Karpas-422 (cell line): Measurements from ENCODE around the gene UBE2E3. TPM values are rescaled to one million over a fixed set of nuclear protein-coding genes. Genes with fewer than 3 reads are reported as not detected.

Source experiments
- DNase-seq: peaks from one replicate; pipeline ENCODE4 v3.0.0-alpha.2; 2015
- H2AFZ ChIP-seq: fragments of 200-600 bp; sonication (generic); 2 replicates; pipeline ENCODE4 v1.6.1; 2014; ENCODE audit warnings: antibody characterized with exemption, low read length, mixed read lengths
- H3K27ac ChIP-seq: fragments of 200-600 bp; sonication (generic); 2 replicates; pipeline ENCODE4 v1.5.1; 2014; ENCODE audit warnings: mild to moderate bottlenecking, low read length, moderate library complexity
- H3K27me3 ChIP-seq: fragments of 200-600 bp; sonication (generic); 2 replicates; pipeline ENCODE4 v1.6.1; 2014; ENCODE audit warnings: low read length, mixed read lengths
- H3K36me3 ChIP-seq: fragments of 200-600 bp; sonication (generic); 2 replicates; pipeline ENCODE4 v1.6.1; 2014; ENCODE audit warnings: low read length, mixed read lengths; ENCODE audit not compliant: insufficient read depth
- H3K4me1 ChIP-seq: fragments of 200-600 bp; sonication (generic); 2 replicates; pipeline ENCODE4 v1.6.1; 2014; ENCODE audit warnings: mild to moderate bottlenecking, low read length, mixed read lengths
- H3K4me2 ChIP-seq: fragments of 200-600 bp; sonication (generic); 2 replicates; pipeline ENCODE4 v1.6.1; 2014; ENCODE audit warnings: low read length, low read depth, mild to moderate bottlenecking; ENCODE audit not compliant: poor library complexity, severe bottlenecking
- H3K4me3 ChIP-seq: fragments of 200-600 bp; sonication (generic); 2 replicates; pipeline ENCODE4 v1.5.1; 2014; ENCODE audit warnings: mild to moderate bottlenecking, antibody characterized with exemption, low read length, mixed read lengths
- H3K79me2 ChIP-seq: fragments of 200-600 bp; sonication (generic); 2 replicates; pipeline ENCODE4 v1.6.1; 2014; ENCODE audit warnings: mild to moderate bottlenecking, low read length, mixed read lengths
- H3K9ac ChIP-seq: fragments of 200-600 bp; sonication (generic); 2 replicates; pipeline ENCODE4 v1.6.0; 2014; ENCODE audit warnings: low read length
- H3K9me2 ChIP-seq: fragments of 200-600 bp; sonication (generic), shearing (Covaris generic); replicated peaks from 2 replicates; pipeline ENCODE4 v1.6.0; 2014; ENCODE audit warnings: mild to moderate bottlenecking, low read length, moderate library complexity; ENCODE audit not compliant: insufficient read depth
- H3K9me3 ChIP-seq: fragments of 300-700, 200-600 bp; sonication (generic); 2 replicates; pipeline ENCODE4 v1.6.1; 2014; ENCODE audit warnings: low read length, mixed read lengths
- H4K20me1 ChIP-seq: fragments of 200-600 bp; sonication (generic); 2 replicates; pipeline ENCODE4 v1.6.1; 2014; ENCODE audit warnings: mild to moderate bottlenecking, antibody characterized with exemption, low read length, low read depth; ENCODE audit not compliant: insufficient read depth
- total RNA-seq: library from RNA; depleted of rRNA; stranded (reverse); fragments of >200 nt; shearing (Covaris generic); gene quantifications from 2 replicates; pipeline ENCODE4 v1.2.3, GENCODE V29; 2014; ENCODE audit warnings: low replicate concordance

UBE2E3 gene
- total RNA-seq, 1 experiment from 2014 or later, result 124 TPM

DNA sequence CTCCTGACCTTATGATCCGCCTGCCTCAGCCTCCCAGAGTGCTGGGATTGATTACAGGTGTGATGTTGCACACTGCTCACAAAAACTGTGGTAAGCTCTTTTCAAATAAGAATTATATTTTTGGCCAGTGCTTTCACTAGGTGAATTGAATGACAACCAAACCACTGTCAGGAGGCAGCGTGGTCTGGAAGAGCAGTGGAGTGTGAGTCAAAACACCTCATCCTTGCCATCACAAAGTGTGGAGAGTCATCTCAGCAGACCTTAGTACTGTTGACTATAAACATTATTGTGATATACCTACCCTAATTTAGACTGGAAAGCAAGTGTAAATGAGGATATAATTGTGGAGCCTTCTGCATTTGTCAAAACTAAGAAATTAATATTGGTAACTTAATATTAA lies 61.3 kb downstream of the UBE2E3 start:
- no peak overlapping the region for H3K9ac ChIP-seq
- no peaks in the 10 kb centered on the region for H3K9me2 ChIP-seq
- no peaks in the 10 kb centered on the region for H3K4me1 ChIP-seq
- no peaks in the 10 kb centered on the region for H3K9me3 ChIP-seq
- no peak overlapping the region for H2AFZ ChIP-seq
- no peaks in the 10 kb centered on the region for H4K20me1 ChIP-seq
- H3K36me3 ChIP-seq, result no peaks in the 10 kb centered on the region
- H3K27me3 ChIP-seq, result no peaks in the 10 kb centered on the region
- no peak overlapping the region for H3K27ac ChIP-seq
- H3K79me2 ChIP-seq, result peaks cover 74% of the 10 kb centered on the region
- H3K4me2 ChIP-seq, result no peak overlapping the region
- no peak for DNase-seq
- no peak overlapping the region for H3K4me3 ChIP-seq

DNA sequence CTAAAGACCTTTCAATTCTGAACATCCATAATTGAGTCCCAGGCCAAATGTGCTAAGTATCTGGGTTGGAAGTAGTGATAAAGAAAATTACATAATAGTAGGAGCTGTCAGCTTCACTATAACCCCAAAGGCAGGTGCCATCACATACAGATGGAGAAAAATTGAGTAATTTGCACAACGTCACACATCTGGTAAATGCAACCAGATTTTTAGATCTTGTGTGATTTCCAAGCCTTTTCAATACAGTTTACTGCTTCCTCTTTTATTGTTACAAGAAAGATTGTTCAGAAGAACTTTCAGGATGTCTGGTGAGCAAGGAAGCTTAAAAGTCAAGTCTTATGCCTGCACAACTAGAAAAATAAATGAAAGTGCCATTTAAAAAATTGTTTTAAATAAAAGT lies 62.3 kb downstream of the UBE2E3 start:
- H3K9me3 ChIP-seq, result no peaks in the 10 kb centered on the region
- DNase-seq, result no peak
- no peaks in the 10 kb centered on the region for H3K4me1 ChIP-seq
- no peak overlapping the region for H3K4me3 ChIP-seq
- no peaks in the 10 kb centered on the region for H4K20me1 ChIP-seq
- H2AFZ ChIP-seq, result no peak overlapping the region
- peaks cover 73% of the 10 kb centered on the region for H3K79me2 ChIP-seq
- no peak overlapping the region for H3K4me2 ChIP-seq
- no peak overlapping the region for H3K27ac ChIP-seq
- no peaks in the 10 kb centered on the region for H3K36me3 ChIP-seq
- no peak overlapping the region for H3K9ac ChIP-seq
- H3K9me2 ChIP-seq, result no peaks in the 10 kb centered on the region
- no peaks in the 10 kb centered on the region for H3K27me3 ChIP-seq

DNA sequence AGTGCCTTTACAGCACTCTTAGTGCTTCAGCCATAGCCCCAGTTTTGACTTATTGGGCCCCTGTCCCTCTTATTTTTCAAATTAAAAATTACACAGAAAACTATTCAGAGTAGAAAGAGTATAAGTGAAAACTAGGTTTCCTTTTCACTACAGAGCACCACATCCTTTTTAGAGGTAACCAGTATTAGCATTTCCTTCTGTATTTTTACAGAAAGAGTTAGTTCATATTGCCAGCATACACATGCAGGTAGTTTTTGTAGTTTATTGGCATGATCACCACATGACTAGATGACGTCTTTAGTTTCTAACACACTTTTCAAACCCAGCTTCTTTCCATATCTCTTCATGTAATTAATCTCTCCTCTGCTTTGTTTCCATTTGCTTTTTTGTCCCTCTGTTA lies 66.4 kb downstream of the UBE2E3 start:
- no peak overlapping the region for H3K27ac ChIP-seq
- H3K4me2 ChIP-seq, result no peak overlapping the region
- peaks cover 77% of the 10 kb centered on the region for H3K79me2 ChIP-seq
- H3K4me1 ChIP-seq, result no peaks in the 10 kb centered on the region
- H3K9me3 ChIP-seq, result no peaks in the 10 kb centered on the region
- no peak overlapping the region for H3K4me3 ChIP-seq
- H3K36me3 ChIP-seq, result no peaks in the 10 kb centered on the region
- H3K9me2 ChIP-seq, result no peaks in the 10 kb centered on the region
- no peak overlapping the region for H3K9ac ChIP-seq
- DNase-seq, result no peak
- no peaks in the 10 kb centered on the region for H4K20me1 ChIP-seq
- H3K27me3 ChIP-seq, result no peaks in the 10 kb centered on the region
- no peak overlapping the region for H2AFZ ChIP-seq

DNA sequence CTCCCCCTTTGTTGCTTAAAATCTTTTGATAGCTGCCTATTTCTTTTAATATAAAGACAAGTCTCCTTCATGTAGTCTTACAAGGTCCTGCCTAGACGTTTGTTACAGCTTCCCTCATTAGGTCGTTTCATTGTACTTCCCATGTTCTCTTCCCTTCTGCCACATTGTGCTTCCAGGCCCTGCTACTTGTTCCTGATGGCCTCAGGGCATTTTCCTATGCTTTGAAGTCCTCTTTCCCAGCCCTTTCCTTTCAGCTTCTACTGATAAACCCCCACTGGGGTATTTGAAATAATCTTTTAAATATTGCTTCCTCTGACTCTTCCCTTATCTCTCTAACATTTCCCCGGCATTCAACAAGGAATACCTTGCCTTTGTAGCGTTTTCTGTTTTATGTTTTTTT lies 67.4 kb downstream of the UBE2E3 start:
- Histone ChIP-seq H3K4me1 (no peaks in the 10 kb centered on the region), H3K36me3 (no peaks in the 10 kb centered on the region), H2AFZ (no peak overlapping the region)

DNA sequence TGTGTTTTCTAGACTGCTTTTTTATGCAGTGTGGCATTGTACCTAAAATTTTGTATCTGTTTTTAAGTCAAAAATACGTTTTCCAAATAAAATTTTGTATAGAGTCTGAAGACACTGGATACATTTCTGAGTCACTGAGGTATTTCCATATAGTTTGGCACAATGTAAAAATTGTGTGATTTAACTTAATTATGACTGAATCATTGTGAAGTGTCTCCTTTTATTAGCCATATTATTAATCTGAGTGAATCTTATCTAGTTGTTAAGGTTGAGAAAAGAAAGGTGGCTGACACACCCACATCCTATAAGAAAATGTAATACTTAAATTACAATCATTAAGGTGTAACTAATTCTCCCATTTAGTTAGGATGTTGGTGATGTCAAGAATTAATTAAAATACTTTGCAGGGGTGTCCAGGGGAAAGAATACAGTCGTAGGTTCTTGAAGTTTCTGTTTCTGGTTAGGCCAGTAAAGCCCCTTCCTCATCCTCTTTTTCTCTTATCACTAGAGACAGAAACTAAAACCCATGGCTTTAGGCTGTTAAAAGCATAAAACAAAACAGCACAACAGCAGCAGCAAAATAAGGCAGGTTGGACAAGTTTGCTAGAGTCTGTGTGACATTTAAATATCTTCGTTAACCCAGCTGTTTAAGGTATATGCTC lies 71.6 kb downstream of the UBE2E3 start:
- no peak overlapping the region for H3K4me3 ChIP-seq
- H2AFZ ChIP-seq, result no peak overlapping the region
- H4K20me1 ChIP-seq, result no peaks in the 10 kb centered on the region
- H3K4me2 ChIP-seq, result no peak overlapping the region
- no peaks in the 10 kb centered on the region for H3K27me3 ChIP-seq
- H3K79me2 ChIP-seq, result peaks cover 71% of the 10 kb centered on the region
- no peaks in the 10 kb centered on the region for H3K36me3 ChIP-seq
- DNase-seq, result no peak
- no peak overlapping the region for H3K27ac ChIP-seq
- no peaks in the 10 kb centered on the region for H3K9me2 ChIP-seq
- no peaks in the 10 kb centered on the region for H3K9me3 ChIP-seq
- no peaks in the 10 kb centered on the region for H3K4me1 ChIP-seq
- H3K9ac ChIP-seq, result no peak overlapping the region

More for the DNA sequence above, 67.4 kb downstream of the UBE2E3 start:
- H3K9me2 ChIP-seq, result no peaks in the 10 kb centered on the region
- peaks cover 78% of the 10 kb centered on the region for H3K79me2 ChIP-seq
- H3K9me3 ChIP-seq, result no peaks in the 10 kb centered on the region
- no peaks in the 10 kb centered on the region for H3K27me3 ChIP-seq
- H3K9ac ChIP-seq, result no peak overlapping the region
- H3K27ac ChIP-seq, result no peak overlapping the region
- no peak overlapping the region for H3K4me3 ChIP-seq
- H3K4me2 ChIP-seq, result no peak overlapping the region
- no peak for DNase-seq
- H4K20me1 ChIP-seq, result no peaks in the 10 kb centered on the region

DNA sequence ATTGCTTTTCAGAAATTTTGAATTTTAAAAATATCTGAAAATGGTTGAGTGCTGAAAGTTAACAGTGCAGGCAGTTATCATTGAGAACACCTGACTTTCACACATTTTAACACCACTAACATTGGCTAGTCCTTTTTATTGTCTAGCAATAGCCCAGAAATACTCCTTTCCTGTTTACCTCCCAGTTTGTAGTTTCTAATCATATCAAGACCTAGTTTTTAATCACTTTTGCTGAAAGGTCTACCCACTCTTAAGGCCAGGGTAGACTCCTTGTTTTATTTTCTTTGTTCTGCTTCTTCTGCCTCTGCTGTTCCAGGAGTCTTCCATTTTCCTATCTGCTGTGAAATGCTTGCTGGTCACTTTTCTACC lies 72.1 kb downstream of the UBE2E3 start:
- H3K27ac ChIP-seq, result no peak overlapping the region
- no peaks in the 10 kb centered on the region for H3K4me1 ChIP-seq
- H3K36me3 ChIP-seq, result no peaks in the 10 kb centered on the region
- no peaks in the 10 kb centered on the region for H3K9me2 ChIP-seq
- DNase-seq, result no peak
- no peak overlapping the region for H2AFZ ChIP-seq
- H3K79me2 ChIP-seq, result peaks cover 68% of the 10 kb centered on the region
- no peak overlapping the region for H3K4me2 ChIP-seq
- no peaks in the 10 kb centered on the region for H4K20me1 ChIP-seq
- no peaks in the 10 kb centered on the region for H3K27me3 ChIP-seq
- H3K9me3 ChIP-seq, result no peaks in the 10 kb centered on the region
- H3K9ac ChIP-seq, result no peak overlapping the region
- no peak overlapping the region for H3K4me3 ChIP-seq

DNA sequence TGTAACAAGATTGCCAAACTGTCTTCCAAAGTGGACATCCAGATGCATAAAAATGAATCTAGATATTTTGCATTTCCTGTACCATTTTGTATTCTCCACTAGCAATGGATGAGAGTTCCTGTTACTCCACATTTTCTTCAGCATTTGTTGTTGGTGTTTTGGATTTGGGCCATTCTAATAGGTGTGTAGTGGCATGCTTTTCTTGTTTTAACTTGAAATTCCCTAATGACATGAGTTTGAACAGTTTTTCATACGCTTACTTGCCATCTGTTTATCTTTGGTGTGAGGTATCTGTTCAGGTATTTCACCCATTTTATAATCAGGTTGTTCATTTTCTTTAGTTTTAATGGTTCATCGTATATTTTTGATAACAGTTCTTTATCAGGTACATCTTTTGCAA lies 73.9 kb downstream of the UBE2E3 start:
- Histone ChIP-seq H3K36me3 (no peaks in the 10 kb centered on the region), H3K9ac (no peak overlapping the region), H3K9me3 (no peaks in the 10 kb centered on the region), H3K4me1 (no peaks in the 10 kb centered on the region), H4K20me1 (no peaks in the 10 kb centered on the region), H3K27me3 (no peaks in the 10 kb centered on the region), H3K4me3 (no peak overlapping the region), H3K4me2 (no peak overlapping the region), H2AFZ (no peak overlapping the region), H3K79me2 (peaks cover 53% of the 10 kb centered on the region), H3K9me2 (no peaks in the 10 kb centered on the region), H3K27ac (no peak overlapping the region)
- no peak for DNase-seq

DNA sequence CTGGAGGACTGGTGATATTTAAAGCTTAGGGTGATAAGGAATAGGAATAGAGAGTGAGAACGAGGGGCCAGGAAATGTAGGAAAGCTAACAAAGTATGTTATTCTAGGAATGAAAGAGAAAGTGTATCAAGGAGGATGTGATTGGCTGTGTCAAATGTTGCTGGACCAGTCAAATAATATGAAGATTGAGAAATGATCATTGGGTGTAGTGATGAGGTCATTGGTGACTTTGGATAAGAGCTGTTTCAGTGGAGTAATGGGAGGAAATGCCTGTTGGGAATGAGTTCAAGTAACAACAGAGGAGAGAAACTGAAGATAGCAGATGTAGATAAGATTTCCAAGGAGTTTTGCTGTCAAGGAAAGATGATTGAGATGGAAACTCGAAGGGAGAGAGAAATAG lies 74.4 kb downstream of the UBE2E3 start:
- H3K9ac ChIP-seq, result no peak overlapping the region
- H3K79me2 ChIP-seq, result peaks cover 53% of the 10 kb centered on the region
- H3K9me3 ChIP-seq, result no peaks in the 10 kb centered on the region
- H4K20me1 ChIP-seq, result no peaks in the 10 kb centered on the region
- no peaks in the 10 kb centered on the region for H3K4me1 ChIP-seq
- H3K9me2 ChIP-seq, result no peaks in the 10 kb centered on the region
- DNase-seq, result no peak
- no peak overlapping the region for H3K4me3 ChIP-seq
- H2AFZ ChIP-seq, result no peak overlapping the region
- H3K27me3 ChIP-seq, result no peaks in the 10 kb centered on the region
- no peaks in the 10 kb centered on the region for H3K36me3 ChIP-seq
- H3K27ac ChIP-seq, result no peak overlapping the region
- no peak overlapping the region for H3K4me2 ChIP-seq
